DOHH2 (cell line): Measurements from ENCODE around the gene EPN2.

Source experiments
- H3F3A ChIP-seq: fragments of 200-600 bp; sonication (generic), shearing (Covaris generic); 2 replicates; pipeline ENCODE4 v1.6.0; 2016; ENCODE audit warnings: antibody characterized with exemption, mild to moderate bottlenecking; ENCODE audit not compliant: control insufficient read depth, insufficient read depth
- H3K27ac ChIP-seq: fragments of 200-600 bp; sonication (generic); 2 replicates; pipeline ENCODE4 v1.5.1; 2014; ENCODE audit warnings: low read depth, mild to moderate bottlenecking, low read length, moderate library complexity
- H3K27me3 ChIP-seq: fragments of 200-600 bp; sonication (generic); 2 replicates; pipeline ENCODE4 v1.6.1; 2014; ENCODE audit warnings: mild to moderate bottlenecking, low read length, mixed read lengths; ENCODE audit not compliant: control insufficient read depth
- H3K36me3 ChIP-seq: fragments of 200-600 bp; sonication (generic); 2 replicates; pipeline ENCODE4 v1.6.1; 2014; ENCODE audit warnings: mild to moderate bottlenecking, low read length, moderate library complexity, mixed read lengths; ENCODE audit not compliant: control insufficient read depth
- H3K4me1 ChIP-seq: fragments of 200-600 bp; sonication (generic); 2 replicates; pipeline ENCODE4 v1.6.1; 2014; ENCODE audit warnings: mild to moderate bottlenecking, low read length, mixed read lengths; ENCODE audit not compliant: control insufficient read depth
- H3K4me2 ChIP-seq: fragments of 200-600 bp; sonication (generic); 2 replicates; pipeline ENCODE4 v1.6.0; 2014; ENCODE audit warnings: mild to moderate bottlenecking, low read length, moderate library complexity
- H3K4me3 ChIP-seq: fragments of 200-600 bp; sonication (generic); 2 replicates; pipeline ENCODE4 v1.5.1; 2014; ENCODE audit warnings: mild to moderate bottlenecking, low read length, mixed read lengths
- H3K79me2 ChIP-seq: fragments of 200-600 bp; sonication (generic); 2 replicates; pipeline ENCODE4 v1.6.1; 2014; ENCODE audit warnings: mild to moderate bottlenecking, low read length, mixed read lengths; ENCODE audit not compliant: control insufficient read depth
- H3K9me2 ChIP-seq: fragments of 200-600 bp; sonication (generic); replicated peaks from 2 replicates; pipeline ENCODE4 v1.6.1; 2014; ENCODE audit warnings: mild to moderate bottlenecking, low read length, mixed read lengths; ENCODE audit not compliant: control insufficient read depth
- H3K9me3 ChIP-seq: fragments of 200-600 bp; sonication (generic); 2 replicates; pipeline ENCODE4 v1.6.1; 2014; ENCODE audit warnings: antibody characterized with exemption, low read length, mixed read lengths; ENCODE audit not compliant: control insufficient read depth, insufficient read depth
- H4K20me1 ChIP-seq: fragments of 200-600 bp; sonication (generic); 2 replicates; pipeline ENCODE4 v1.6.0; 2014; ENCODE audit warnings: low read depth, mild to moderate bottlenecking, antibody characterized with exemption, low read length, moderate library complexity; ENCODE audit not compliant: control insufficient read depth, insufficient read depth
- EZH2phosphoT487 ChIP-seq: fragments of 200-600 bp; sonication (generic); IDR thresholded peaks from 2 replicates; pipeline ENCODE4 v1.6.1; 2017; ENCODE audit warnings: borderline replicate concordance, mild to moderate bottlenecking, antibody characterized with exemption, low read length, moderate library complexity, mixed read lengths
- TF ChIP-seq, protein P1 (sequence below): fragments of 200-600 bp; sonication (generic); IDR thresholded peaks from one replicate; pipeline ENCODE4 v1.5.1; 2014; ENCODE audit warnings: antibody characterized with exemption, mild to moderate bottlenecking, low read depth, low read length; ENCODE audit not compliant: poor library complexity, severe bottlenecking

EPN2 gene

DNA sequence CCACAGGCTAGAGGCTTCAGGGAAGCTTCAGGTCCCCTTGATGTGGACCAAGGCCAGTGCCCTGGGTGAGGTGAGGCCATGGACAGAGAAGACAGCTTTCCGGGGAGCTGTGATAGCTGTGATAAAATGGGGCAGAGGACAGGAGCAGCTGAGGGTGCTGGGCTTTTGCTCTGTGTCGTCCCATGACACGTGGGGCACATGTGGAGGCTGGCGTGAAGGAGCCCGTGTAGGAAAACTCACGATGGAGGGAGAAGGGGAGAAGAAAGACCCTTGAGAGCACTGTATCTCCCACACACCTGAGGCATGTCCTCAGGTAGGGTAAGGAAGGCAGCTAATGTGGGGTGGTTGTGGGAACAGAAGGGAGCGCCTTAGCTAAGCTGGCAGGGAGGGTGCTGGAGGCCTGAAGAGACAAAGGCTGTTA lies 104.1 kb downstream of the EPN2 start:
- Histone ChIP-seq H3K79me2 (no peaks in the 10 kb centered on the region), H3K4me3 (no peak overlapping the region), H3K4me1 (no peaks in the 10 kb centered on the region), H3F3A (no peaks in the 10 kb centered on the region), H4K20me1 (peaks cover 4% of the 10 kb centered on the region; the same call in 1 of the 2 replicates), H3K9me3 (no peaks in the 10 kb centered on the region), H3K9me2 (no peaks in the 10 kb centered on the region), H3K36me3 (no peaks in the 10 kb centered on the region), H3K27me3 (peaks cover 4% of the 10 kb centered on the region; the same call in 1 of the 2 replicates), H3K27ac (no peak overlapping the region), H3K4me2 (no peak overlapping the region)
- TF ChIP-seq, protein P1, sequence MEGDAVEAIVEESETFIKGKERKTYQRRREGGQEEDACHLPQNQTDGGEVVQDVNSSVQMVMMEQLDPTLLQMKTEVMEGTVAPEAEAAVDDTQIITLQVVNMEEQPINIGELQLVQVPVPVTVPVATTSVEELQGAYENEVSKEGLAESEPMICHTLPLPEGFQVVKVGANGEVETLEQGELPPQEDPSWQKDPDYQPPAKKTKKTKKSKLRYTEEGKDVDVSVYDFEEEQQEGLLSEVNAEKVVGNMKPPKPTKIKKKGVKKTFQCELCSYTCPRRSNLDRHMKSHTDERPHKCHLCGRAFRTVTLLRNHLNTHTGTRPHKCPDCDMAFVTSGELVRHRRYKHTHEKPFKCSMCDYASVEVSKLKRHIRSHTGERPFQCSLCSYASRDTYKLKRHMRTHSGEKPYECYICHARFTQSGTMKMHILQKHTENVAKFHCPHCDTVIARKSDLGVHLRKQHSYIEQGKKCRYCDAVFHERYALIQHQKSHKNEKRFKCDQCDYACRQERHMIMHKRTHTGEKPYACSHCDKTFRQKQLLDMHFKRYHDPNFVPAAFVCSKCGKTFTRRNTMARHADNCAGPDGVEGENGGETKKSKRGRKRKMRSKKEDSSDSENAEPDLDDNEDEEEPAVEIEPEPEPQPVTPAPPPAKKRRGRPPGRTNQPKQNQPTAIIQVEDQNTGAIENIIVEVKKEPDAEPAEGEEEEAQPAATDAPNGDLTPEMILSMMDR, result no peak
- no peak for TF ChIP-seq EZH2phosphoT487

DNA sequence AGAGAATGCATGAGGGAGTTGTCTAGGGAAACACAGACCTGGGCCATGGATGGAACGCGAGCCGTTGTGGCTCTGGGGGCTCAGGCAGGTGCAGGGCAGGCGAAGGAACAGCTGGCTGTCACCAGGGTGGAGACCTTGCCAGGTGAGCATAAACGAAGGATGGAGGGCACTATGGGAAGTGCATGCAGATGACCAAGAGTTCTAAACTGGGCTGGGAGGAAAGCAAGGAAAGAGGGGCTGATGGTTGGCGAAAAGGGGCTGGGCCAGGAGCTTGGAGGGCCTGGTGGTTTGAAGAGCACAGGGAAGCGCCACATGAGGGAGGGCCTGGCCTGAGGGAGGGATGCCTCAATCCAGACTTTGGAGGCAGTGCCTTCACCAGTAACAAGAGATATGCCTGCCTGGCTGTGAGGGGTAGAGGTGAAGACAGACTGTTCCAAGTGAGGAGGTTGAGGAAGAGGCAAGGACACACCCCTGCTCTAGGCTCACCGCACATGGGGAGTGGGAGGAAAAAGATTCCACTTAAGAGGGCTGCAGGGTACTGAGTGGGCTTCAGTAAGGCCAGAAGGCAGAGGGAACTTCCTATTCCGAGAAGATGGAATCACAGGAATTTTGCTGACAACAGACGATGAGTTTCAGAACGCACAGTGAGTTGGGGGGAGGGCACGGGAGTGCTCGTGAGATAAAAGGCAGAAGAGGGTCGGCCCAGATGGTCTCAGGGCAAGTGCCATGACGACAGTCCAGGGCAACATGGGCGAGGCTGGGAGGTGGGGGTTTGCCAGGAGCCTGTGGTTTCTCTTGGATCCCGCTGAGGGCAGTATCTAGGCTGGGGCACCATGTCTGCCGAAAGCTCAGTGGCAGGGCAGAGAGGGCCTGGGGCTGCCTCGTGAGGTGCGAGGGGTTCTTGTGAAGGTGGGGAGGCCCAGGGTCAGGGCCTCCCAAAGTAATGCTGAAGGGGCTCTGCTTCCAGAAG lies 104.8 kb downstream of the EPN2 start:
- no peaks in the 10 kb centered on the region for H3K36me3 ChIP-seq
- H3K9me2 ChIP-seq, result no peaks in the 10 kb centered on the region
- H3K27ac ChIP-seq, result no peak overlapping the region
- H3K4me3 ChIP-seq, result no peak overlapping the region
- H3K9me3 ChIP-seq, result no peaks in the 10 kb centered on the region
- no peak overlapping the region for H3K4me2 ChIP-seq
- H3K79me2 ChIP-seq, result no peaks in the 10 kb centered on the region
- H4K20me1 ChIP-seq, result peaks cover 4% of the 10 kb centered on the region; the same call in 1 of the 2 replicates
- H3F3A ChIP-seq, result no peaks in the 10 kb centered on the region
- peaks cover 4% of the 10 kb centered on the region for H3K4me1 ChIP-seq
- H3K27me3 ChIP-seq, result peaks cover 6% of the 10 kb centered on the region; the same call in 1 of the 2 replicates
- no peak for TF ChIP-seq EZH2phosphoT487
- TF ChIP-seq, protein P1, result no peak

DNA sequence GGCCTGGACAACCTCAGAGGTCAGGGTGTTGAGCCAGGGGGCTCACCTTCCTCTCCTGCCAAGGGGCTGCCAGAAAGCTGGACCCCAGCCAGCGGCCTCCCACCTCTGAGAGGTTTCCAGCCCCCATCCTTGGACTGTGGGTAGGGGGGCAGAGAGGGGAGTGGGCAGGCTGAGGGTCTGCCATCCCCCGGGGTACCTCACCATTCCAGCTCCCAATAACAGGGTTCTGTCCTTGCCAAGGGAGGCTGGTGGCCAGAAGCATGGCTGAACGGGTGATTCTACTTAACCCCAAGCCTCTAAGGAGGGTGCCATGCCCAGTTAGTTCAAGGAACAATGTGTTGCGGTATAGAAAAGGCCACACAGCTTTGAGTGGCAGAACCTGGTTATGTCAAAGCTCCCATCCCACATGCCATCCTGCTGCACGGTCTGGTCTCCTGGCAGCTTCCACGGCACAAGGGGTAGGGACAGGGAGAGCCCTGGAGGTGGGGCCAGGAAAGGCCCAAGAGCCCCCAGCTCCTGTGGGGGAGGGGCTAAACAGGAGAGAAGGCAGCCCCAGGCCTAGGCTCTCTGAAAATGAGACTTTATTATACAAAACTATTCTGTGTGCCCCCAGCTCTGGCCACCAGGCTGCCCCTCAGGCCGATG lies 105.6 kb downstream of the EPN2 start:
- H3K4me1 ChIP-seq, result peaks cover 8% of the 10 kb centered on the region
- no peaks in the 10 kb centered on the region for H3K9me2 ChIP-seq
- no peaks in the 10 kb centered on the region for H3K36me3 ChIP-seq
- H3F3A ChIP-seq, result no peaks in the 10 kb centered on the region
- H4K20me1 ChIP-seq, result peaks cover 4% of the 10 kb centered on the region; the same call in 1 of the 2 replicates
- no peaks in the 10 kb centered on the region for H3K79me2 ChIP-seq
- no peaks in the 10 kb centered on the region for H3K9me3 ChIP-seq
- H3K27ac ChIP-seq, result no peak overlapping the region
- TF ChIP-seq, protein P1, result no peak
- no peak for TF ChIP-seq EZH2phosphoT487
- no peak overlapping the region for H3K4me3 ChIP-seq
- peaks cover 6% of the 10 kb centered on the region; the same call in 1 of the 2 replicates for H3K27me3 ChIP-seq
- no peak overlapping the region for H3K4me2 ChIP-seq
